ENCODE data around the gene NPTXR. TPM values are rescaled to one million over a fixed set of nuclear protein-coding genes. Genes with fewer than 3 reads are reported as not detected.
A peak's percentile ranks its signal among the peaks of the same experiment; 100 is the strongest.

Gene NPTXR
- total and polyA plus RNA-seq, 9 donors = 2.2 to 8.7 (median 5.8) TPM

DNA sequence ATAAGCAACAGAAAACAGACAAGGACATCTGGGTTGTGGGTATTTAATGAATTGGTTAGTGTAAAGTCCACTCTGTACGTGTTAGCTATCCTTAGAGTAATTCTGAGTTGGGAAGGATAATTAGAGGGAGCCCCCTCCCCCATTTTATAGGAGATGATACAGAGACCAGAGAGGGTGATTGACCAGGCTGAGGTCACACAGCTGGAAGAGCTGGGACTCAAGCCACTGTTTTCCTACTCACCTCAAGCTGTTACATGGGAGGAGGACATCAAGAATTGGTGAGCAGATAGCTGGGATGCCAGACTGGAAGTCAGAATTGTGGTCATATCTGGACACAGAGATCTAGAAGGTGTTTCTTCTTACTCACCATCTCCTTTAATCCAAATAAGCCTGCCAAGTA lies 8.7 kb upstream of the NPTXR start:
- Histone ChIP-seq H3K9me3 (replicated peaks; ENCODE audit: control insufficient read depth, low read depth, low read length) (no peaks in the 10 kb centered on the region), H3K27ac (ENCODE audit: low read length) (no peak overlapping the region), H3K4me1 (ENCODE audit: control insufficient read depth, insufficient read depth, low read length) (peaks cover 7% of the 10 kb centered on the region), H3K4me3 (ENCODE audit: low read length) (no peak overlapping the region), H3K27me3 (ENCODE audit: control insufficient read depth, insufficient read depth, low read length) (peaks cover 47% of the 10 kb centered on the region), H3K36me3 (ENCODE audit: control insufficient read depth, insufficient read depth, low read length) (no peaks in the 10 kb centered on the region)
- WGBS (ENCODE audit: insufficient coverage) = no CpG with 5 or more reads among the region's 1 CpG
- DNase-seq = no peak

DNA sequence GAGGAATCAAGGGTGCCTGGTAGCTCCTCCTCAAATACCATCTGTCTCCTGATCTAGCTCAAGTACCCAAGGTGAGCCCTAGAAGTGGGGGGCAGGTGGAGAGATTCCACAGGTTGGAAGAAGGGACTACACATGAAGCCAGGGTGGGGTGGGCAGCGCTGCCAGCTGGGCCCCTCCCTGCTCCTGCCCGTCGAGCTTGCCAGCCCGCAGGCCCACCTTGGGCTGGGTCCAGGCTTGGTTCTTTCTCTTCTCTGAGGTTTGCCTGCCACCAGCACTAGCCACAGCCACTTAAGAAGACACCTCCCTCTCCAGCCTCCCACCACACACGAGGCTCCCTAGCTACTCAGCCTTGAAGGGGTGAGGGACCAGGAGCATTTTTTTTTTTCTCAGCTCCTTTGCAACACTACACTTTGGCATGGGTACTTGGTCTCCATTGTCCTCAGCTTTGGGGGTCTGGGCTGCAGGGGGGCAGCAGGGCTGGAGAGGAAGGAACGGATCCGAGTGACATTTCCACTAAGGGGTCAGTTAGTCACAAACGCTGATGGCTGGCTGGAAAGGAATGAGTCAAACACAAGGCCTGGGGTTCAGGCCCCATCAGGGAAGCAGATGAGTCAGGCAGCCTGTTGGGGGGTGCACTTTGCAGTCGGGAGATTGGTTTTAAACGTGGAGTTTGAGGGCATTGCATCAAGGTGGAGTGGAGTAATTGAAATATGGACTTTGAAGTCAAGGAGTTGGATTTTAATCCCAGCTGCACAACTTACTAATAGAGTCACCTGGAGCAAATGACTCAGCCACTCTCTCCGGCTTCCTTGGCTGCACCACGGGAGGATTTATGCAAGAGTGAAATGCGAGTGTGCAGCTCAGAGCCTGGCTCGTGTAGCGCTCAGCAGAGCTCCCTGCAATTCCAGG lies 7.4 kb upstream of the NPTXR start:
- H3K4me3 ChIP-seq (ENCODE audit: low read length) = no peak overlapping the region
- H3K27ac ChIP-seq (ENCODE audit: low read length) = no peak overlapping the region
- no peak for DNase-seq
- 41% methylated on average over 11 of the region's 15 CpGs for WGBS (ENCODE audit: insufficient coverage)
- H3K4me1 ChIP-seq (ENCODE audit: control insufficient read depth, insufficient read depth, low read length) = peaks cover 7% of the 10 kb centered on the region
- H3K9me3 ChIP-seq (replicated peaks; ENCODE audit: control insufficient read depth, low read depth, low read length) = no peaks in the 10 kb centered on the region
- peaks cover 51% of the 10 kb centered on the region for H3K27me3 ChIP-seq (ENCODE audit: control insufficient read depth, insufficient read depth, low read length)
- no peaks in the 10 kb centered on the region for H3K36me3 ChIP-seq (ENCODE audit: control insufficient read depth, insufficient read depth, low read length)

- no peaks in the 10 kb centered on the region for H3K9me3 ChIP-seq (replicated peaks; ENCODE audit: control insufficient read depth, low read depth, low read length)
- DNase-seq = no peak
- WGBS (ENCODE audit: insufficient coverage) = 28% methylated on average over 2 of the region's 2 CpGs
- peaks cover 54% of the 10 kb centered on the region for H3K27me3 ChIP-seq (ENCODE audit: control insufficient read depth, insufficient read depth, low read length)
- H3K36me3 ChIP-seq (ENCODE audit: control insufficient read depth, insufficient read depth, low read length) = no peaks in the 10 kb centered on the region
- H3K27ac ChIP-seq (ENCODE audit: low read length) = no peak overlapping the region
- H3K4me3 ChIP-seq (ENCODE audit: low read length) = no peak overlapping the region
- peaks cover 7% of the 10 kb centered on the region for H3K4me1 ChIP-seq (ENCODE audit: control insufficient read depth, insufficient read depth, low read length)
These were observed 6.6 kb upstream of the NPTXR start for GRCh38 chr22:38850399-38850798.

DNA sequence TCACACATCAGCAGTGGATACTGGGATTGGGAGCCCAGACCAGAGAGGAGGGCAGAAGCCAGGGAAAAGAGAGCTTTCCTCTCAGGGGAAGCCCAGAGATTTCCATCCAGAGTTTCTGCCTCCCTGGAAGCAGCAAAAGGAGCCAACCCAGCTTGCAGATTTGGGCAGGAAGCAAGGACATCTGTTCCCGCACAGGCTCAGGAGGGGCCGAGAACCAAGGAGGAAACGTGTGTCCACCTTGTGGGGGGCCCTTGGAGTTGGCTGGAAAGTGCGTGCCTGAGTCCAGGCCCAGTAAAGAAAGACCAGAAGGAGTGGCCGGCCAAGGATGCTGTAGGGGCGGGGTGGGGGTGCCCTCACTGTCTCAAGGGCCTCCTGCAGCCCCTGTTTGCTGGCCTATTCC lies 6.0 kb upstream of the NPTXR start:
- Histone ChIP-seq H3K27me3 (ENCODE audit: control insufficient read depth, insufficient read depth, low read length) (peaks cover 60% of the 10 kb centered on the region), H3K27ac (ENCODE audit: low read length) (no peak overlapping the region), H3K9me3 (replicated peaks; ENCODE audit: control insufficient read depth, low read depth, low read length) (no peaks in the 10 kb centered on the region), H3K4me3 (ENCODE audit: low read length) (no peak overlapping the region), H3K36me3 (ENCODE audit: control insufficient read depth, insufficient read depth, low read length) (no peaks in the 10 kb centered on the region), H3K4me1 (ENCODE audit: control insufficient read depth, insufficient read depth, low read length) (peaks cover 7% of the 10 kb centered on the region)
- WGBS (ENCODE audit: insufficient coverage) = 18% methylated on average over 6 of the region's 6 CpGs
- DNase-seq = peak; percentile 57

GRCh38 chr22:38846412-38846811 lies 2.6 kb upstream of the NPTXR start:
- no peak for DNase-seq
- no CpG with 5 or more reads among the region's 1 CpG for WGBS (ENCODE audit: insufficient coverage)
- H3K4me3 ChIP-seq (ENCODE audit: low read length) = no peak overlapping the region
- peaks cover 69% of the 10 kb centered on the region for H3K27me3 ChIP-seq (ENCODE audit: control insufficient read depth, insufficient read depth, low read length)
- H3K36me3 ChIP-seq (ENCODE audit: control insufficient read depth, insufficient read depth, low read length) = no peaks in the 10 kb centered on the region
- no peak overlapping the region for H3K27ac ChIP-seq (ENCODE audit: low read length)
- H3K4me1 ChIP-seq (ENCODE audit: control insufficient read depth, insufficient read depth, low read length) = peaks cover 19% of the 10 kb centered on the region
- no peaks in the 10 kb centered on the region for H3K9me3 ChIP-seq (replicated peaks; ENCODE audit: control insufficient read depth, low read depth, low read length)

DNA sequence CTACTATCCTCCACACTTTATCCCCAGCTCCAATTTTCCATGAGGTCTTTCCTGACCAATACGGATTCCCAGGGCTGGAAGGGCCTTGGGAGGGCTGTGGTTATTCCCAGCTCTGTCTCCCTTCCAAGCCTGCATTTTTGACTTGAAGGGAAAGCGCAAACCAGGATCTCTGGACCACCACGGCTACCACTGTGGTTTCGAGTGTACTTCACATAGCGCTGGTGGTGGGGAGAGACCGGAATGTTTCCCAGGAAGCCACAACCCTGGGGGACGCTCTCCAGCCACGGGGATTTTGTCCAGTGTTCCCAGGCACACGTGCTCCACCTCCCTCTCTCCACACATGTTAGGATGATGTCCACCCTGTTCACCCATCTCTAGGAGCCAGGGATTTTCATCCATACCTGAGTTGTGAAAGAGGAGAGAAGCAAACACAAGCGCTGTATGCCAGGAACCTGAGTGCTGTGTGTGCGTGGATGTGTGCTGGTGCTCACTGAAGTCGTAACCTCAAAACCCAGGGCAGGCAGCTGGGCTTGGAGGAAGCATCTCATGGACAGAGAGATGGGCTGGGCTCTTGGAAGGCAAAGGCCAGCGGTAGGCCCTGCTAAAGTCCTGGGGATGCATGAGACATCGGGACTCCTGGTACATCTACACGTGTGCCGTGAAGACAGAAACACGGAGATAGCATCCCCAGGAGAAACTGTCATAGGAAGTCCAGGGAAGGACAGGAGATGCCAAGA lies 1.3 kb upstream of the NPTXR start:
- Histone ChIP-seq H3K36me3 (ENCODE audit: control insufficient read depth, insufficient read depth, low read length) (no peaks in the 10 kb centered on the region), H3K4me3 (ENCODE audit: low read length) (no peak overlapping the region), H3K27ac (ENCODE audit: low read length) (no peak overlapping the region), H3K9me3 (replicated peaks; ENCODE audit: control insufficient read depth, low read depth, low read length) (no peaks in the 10 kb centered on the region), H3K4me1 (ENCODE audit: control insufficient read depth, insufficient read depth, low read length) (peaks cover 19% of the 10 kb centered on the region), H3K27me3 (ENCODE audit: control insufficient read depth, insufficient read depth, low read length) (peaks cover 70% of the 10 kb centered on the region)
- peak; percentile 30 for DNase-seq
- WGBS (ENCODE audit: insufficient coverage) = 51% methylated on average over 11 of the region's 17 CpGs

- Histone ChIP-seq H3K36me3 (ENCODE audit: control insufficient read depth, insufficient read depth, low read length) (no peaks in the 10 kb centered on the region), H3K9me3 (replicated peaks; ENCODE audit: control insufficient read depth, low read depth, low read length) (no peaks in the 10 kb centered on the region), H3K4me3 (ENCODE audit: low read length) (peak overlapping the region; percentile 10), H3K27me3 (ENCODE audit: control insufficient read depth, insufficient read depth, low read length) (peaks cover 65% of the 10 kb centered on the region), H3K27ac (ENCODE audit: low read length) (no peak overlapping the region), H3K4me1 (ENCODE audit: control insufficient read depth, insufficient read depth, low read length) (peaks cover 13% of the 10 kb centered on the region)
- WGBS (ENCODE audit: insufficient coverage) = 0% methylated on average over 9 of the region's 22 CpGs
- DNase-seq = no peak
These were observed 631 bp upstream of the NPTXR start for GRCh38 chr22:38844315-38845003.

GRCh38 chr22:38843201-38843656 lies 599 bp downstream of the NPTXR start:
- Histone ChIP-seq H3K4me3 (ENCODE audit: low read length) (peak overlapping the region; percentile 29), H3K4me1 (ENCODE audit: control insufficient read depth, insufficient read depth, low read length) (peaks cover 12% of the 10 kb centered on the region), H3K27me3 (ENCODE audit: control insufficient read depth, insufficient read depth, low read length) (peaks cover 56% of the 10 kb centered on the region), H3K36me3 (ENCODE audit: control insufficient read depth, insufficient read depth, low read length) (no peaks in the 10 kb centered on the region), H3K27ac (ENCODE audit: low read length) (no peak overlapping the region), H3K9me3 (replicated peaks; ENCODE audit: control insufficient read depth, low read depth, low read length) (no peaks in the 10 kb centered on the region)
- WGBS (ENCODE audit: insufficient coverage) = under 1% methylated on average over 68 of the region's 68 CpGs
- DNase-seq = peak; percentile 91

GRCh38 chr22:38842512-38843200 lies 1.2 kb downstream of the NPTXR start:
- Histone ChIP-seq H3K4me3 (ENCODE audit: low read length) (peak overlapping the region; percentile 29), H3K4me1 (ENCODE audit: control insufficient read depth, insufficient read depth, low read length) (peaks cover 12% of the 10 kb centered on the region), H3K27ac (ENCODE audit: low read length) (no peak overlapping the region), H3K36me3 (ENCODE audit: control insufficient read depth, insufficient read depth, low read length) (no peaks in the 10 kb centered on the region), H3K27me3 (ENCODE audit: control insufficient read depth, insufficient read depth, low read length) (peaks cover 50% of the 10 kb centered on the region), H3K9me3 (replicated peaks; ENCODE audit: control insufficient read depth, low read depth, low read length) (no peaks in the 10 kb centered on the region)
- 4% methylated on average over 26 of the region's 34 CpGs for WGBS (ENCODE audit: insufficient coverage)
- DNase-seq = no peak
